ENCODE measurements around the gene PNPLA7. TPM values are rescaled to one million over a fixed set of nuclear protein-coding genes. Genes with fewer than 3 reads are reported as not detected.
"Not testable (repeated sequence)": the region's sequence is repeated elsewhere in the genome, so short reads cannot be mapped to it uniquely, and the experiment has no call there.

PNPLA7 gene
- total and polyA plus RNA-seq, 7 donors = 1.8 to 12.2 (median 8.2) TPM

GRCh38 chr9:137552022-137552768 is 2.0 kb upstream of the PNPLA7 start:
- H3K4me1 ChIP-seq = peaks cover 0 to 42% (median 33%) of the 10 kb centered on the region in 4 donors
- TF ChIP-seq CTCF (IDR thresholded peaks at IDR 0.05) (no peak), EP300 (IDR thresholded peaks at IDR 0.05) (no peak), POLR2AphosphoS5 (IDR thresholded peaks at IDR 0.05) (no peak), POLR2A (IDR thresholded peaks at IDR 0.05) (no peak)

GRCh38 chr9:137551264-137552021 is 1.2 kb upstream of the PNPLA7 start, which contains the start of gene MRPL41:
Gene MRPL41, plus strand, starts transcription at chr9:137551879. Its CDS starts 203 bp downstream, at chr9:137552082.
- Histone ChIP-seq H3K27ac (peak within 1 kb of the TSS; percentile 86 to 94 (median 92)), H3K4me3 (peak within 1 kb of the TSS; percentile 56 to 95 (median 86)), H3K4me1 (peaks cover 0 to 39% (median 30%) of the 10 kb centered on the region in 4 donors), H3K27me3 (no peaks in the 10 kb centered on the region), H3K36me3 (peaks cover 0 to 26% (median 11%) of the 10 kb centered on the region in 4 donors), H3K9me3 (no peaks in the 10 kb centered on the region)
- TF ChIP-seq EP300 (IDR thresholded peaks at IDR 0.05) (no peak), POLR2A (IDR thresholded peaks at IDR 0.05) (peak; percentile 65 to 70), POLR2AphosphoS5 (IDR thresholded peaks at IDR 0.05) (peak; percentile 89 to 97 (median 95)), CTCF (IDR thresholded peaks at IDR 0.05) (peak in 3 of 4 experiments; percentile 25 to 36 (median 29))
- intact Hi-C loops (cut with DNase I) = loop anchor here (1.0 to 5.0 kb wide), 2 partner anchors 27 to 56 kb away; partner anchors contain the start of genes ARRDC1 and DPH7
- WGBS, 2 donors = 1% methylated on average over 106 of the region's 106 CpGs
- peak; percentile 95 for DNase-seq

More at GRCh38 chr9:137552022-137552768, 2.0 kb upstream of the PNPLA7 start:
- Histone ChIP-seq H3K27ac (peak overlapping the region; percentile 79 to 94 (median 92)), H3K9me3 (no peaks in the 10 kb centered on the region), H3K4me3 (peak overlapping the region; percentile 55 to 95 (median 86)), H3K36me3 (peaks cover 0 to 34% (median 11%) of the 10 kb centered on the region in 4 donors), H3K27me3 (no peaks in the 10 kb centered on the region)
- intact Hi-C loops (cut with DNase I) = loop anchor here (1.0 to 5.0 kb wide), 2 partner anchors 26 to 55 kb away; partner anchors contain the start of genes ARRDC1 and DPH7
- WGBS, 2 donors = 4 to 13% methylated on average over 58 of the region's 58 CpGs
- DNase-seq = peak; percentile 75

GRCh38 chr9:137550958-137551263 is 709 bp upstream of the PNPLA7 start:
- peaks cover 0 to 34% (median 25%) of the 10 kb centered on the region in 4 donors for H3K4me1 ChIP-seq

GRCh38 chr9:137547687-137548543 is 2.3 kb downstream of the PNPLA7 start:
- no peak for DNase-seq
- Histone ChIP-seq H3K9me3 (no peaks in the 10 kb centered on the region), H3K36me3 (peaks cover 0 to 3% (median 0%) of the 10 kb centered on the region in 4 donors), H3K27ac (no peak overlapping the region), H3K4me3 (no peak overlapping the region), H3K4me1 (peaks cover 0 to 25% (median 18%) of the 10 kb centered on the region in 4 donors), H3K27me3 (no peaks in the 10 kb centered on the region)
- intact Hi-C loops (cut with DNase I) = no loop called here
- TF ChIP-seq POLR2A (IDR thresholded peaks at IDR 0.05) (no peak), CTCF (IDR thresholded peaks at IDR 0.05) (no peak), POLR2AphosphoS5 (IDR thresholded peaks at IDR 0.05) (no peak), EP300 (IDR thresholded peaks at IDR 0.05) (no peak)
- 94 to 95% methylated on average over 23 of the region's 23 CpGs for WGBS, 2 donors

More at GRCh38 chr9:137550958-137551263, 709 bp upstream of the PNPLA7 start:
- H3K27ac ChIP-seq = peak overlapping the region; percentile 86 to 94 (median 92)
- not testable (repeated sequence) for H3K27me3 ChIP-seq, DNase-seq, H3K9me3 ChIP-seq
- peak overlapping the region; percentile 56 to 95 (median 86) for H3K4me3 ChIP-seq
- intact Hi-C loops (cut with DNase I) = loop anchor here (5.0 kb wide), 1 partner anchor 56 kb away; the partner anchor contains the start of gene ARRDC1
- WGBS, 2 donors = 0 to 2% methylated on average over 17 of the region's 17 CpGs
- peaks cover 0 to 21% (median 11%) of the 10 kb centered on the region in 4 donors for H3K36me3 ChIP-seq
